HEK293 (cell line): ENCODE measurements around the gene HSPG2.

ENCODE experiments used
- ATF2 ChIP-seq: fragments of 450-650 bp; formaldehyde crosslinking; IDR thresholded peaks from 2 replicates; pipeline ENCODE4 v1.5.1; 2016; ENCODE audit warnings: missing biosample characterization, missing genetic modification characterization, low read depth
- CTCF ChIP-seq: fragments of 450-650 bp; formaldehyde crosslinking; IDR thresholded peaks from 2 replicates; pipeline ENCODE4 v1.5.1; 2016; ENCODE audit warnings: missing biosample characterization, missing genetic modification characterization
- TCF7L2 ChIP-seq: IDR thresholded peaks from 2 replicates; pipeline ENCODE4 v1.6.1; 2011; ENCODE audit warnings: low read depth, mild to moderate bottlenecking, inconsistent platforms, low read length, moderate library complexity, borderline replicate concordance
- ZBTB8A ChIP-seq: fragments of 450-650 bp; formaldehyde crosslinking; IDR thresholded peaks from 2 replicates; pipeline ENCODE4 v1.5.1; 2016; ENCODE audit warnings: missing biosample characterization, missing genetic modification characterization
- ZNF133 ChIP-seq: fragments of 450-650 bp; formaldehyde crosslinking; IDR thresholded peaks from 2 replicates; pipeline ENCODE4 v1.5.1; 2016; ENCODE audit warnings: missing biosample characterization, missing genetic modification characterization
- ZNF19 ChIP-seq: fragments of 450-650 bp; formaldehyde crosslinking; IDR thresholded peaks from 2 replicates; pipeline ENCODE4; 2016; ENCODE audit warnings: missing biosample characterization, missing genetic modification characterization, low read depth
- ZNF24 ChIP-seq: fragments of 450-650 bp; formaldehyde crosslinking; IDR thresholded peaks from 2 replicates; pipeline ENCODE4 v1.5.1; 2016; ENCODE audit warnings: missing biosample characterization, missing genetic modification characterization
- ZNF274 ChIP-seq, 2 experiments: fragments of 200-500 bp in 1 of 2; fragments of 450-650 bp in 1 of 2; sonication (Bioruptor generic) in 1 of 2; formaldehyde crosslinking in 1 of 2; IDR thresholded peaks; 2 replicates each; pipeline versions ENCODE4 v1.5.1 to v1.6.1; 2014 to 2016; ENCODE audit warnings: borderline replicate concordance in 1 of 2, inconsistent platforms in 1 of 2, low read length in 1 of 2, missing biosample characterization in 1 of 2, missing genetic modification characterization in 1 of 2
- ZNF350 ChIP-seq: fragments of 450-650 bp; formaldehyde crosslinking; IDR thresholded peaks from 2 replicates; pipeline ENCODE4 v1.5.0; 2017; ENCODE audit warnings: missing biosample characterization, mild to moderate bottlenecking, missing genetic modification characterization
- ZNF37A ChIP-seq: fragments of 450-650 bp; IDR thresholded peaks from 2 replicates; pipeline ENCODE4 v1.5.1; 2018; ENCODE audit warnings: missing biosample characterization, missing genetic modification characterization
- ZNF433 ChIP-seq: fragments of 450-650 bp; formaldehyde crosslinking; IDR thresholded peaks from 2 replicates; pipeline ENCODE4 v1.5.1; 2016; ENCODE audit warnings: missing biosample characterization, missing genetic modification characterization, low read depth
- ZNF510 ChIP-seq: fragments of 450-650 bp; formaldehyde crosslinking; IDR thresholded peaks from 2 replicates; pipeline ENCODE4 v1.5.1; 2018; ENCODE audit warnings: mild to moderate bottlenecking, missing genetic modification characterization, missing biosample characterization; ENCODE audit not compliant: insufficient replicate concordance

GRCh38 chr1:21966247-21967000 is 29.3 kb upstream of the HSPG2 start:
- TF ChIP-seq CTCF (no peak), TCF7L2 (no peak), ATF2 (tag by site-specific recombination) (peak; percentile 56), ZBTB8A (no peak), ZNF133 (tag by site-specific recombination) (no peak), ZNF350 (tag by site-specific recombination) (no peak), ZNF24 (tag by site-specific recombination) (no peak), ZNF274 (IDR thresholded peaks at IDR 0.05; ENCODE audit: low read length) (no peak), ZNF274 (tag by site-specific recombination; IDR thresholded peaks at IDR 0.05; ENCODE audit: borderline replicate concordance) (no peak), ZNF510 (no peak), ZNF433 (no peak), ZNF19 (no peak), ZNF37A (tag by site-specific recombination) (no peak)
